SK-N-SH (cell line): ENCODE data around the gene DSG2. TPM values are rescaled to one million over a fixed set of nuclear protein-coding genes. Genes with fewer than 3 reads are reported as not detected.

ENCODE experiments used
- CTCF ChIA-PET: fragments of 300-600, 350-600 bp; formaldehyde crosslinking; extraction: SDS; loops from one replicate; lab custom pipeline; 2021; lab: Yijun Ruan, JAX
- POLR2A ChIA-PET: fragments of 350-600 bp; sonication (Branson Sonifier 250); formaldehyde crosslinking; extraction: SDS; loops from one replicate; lab custom pipeline; 2020; ENCODE audit warnings: antibody characterized with exemption, inconsistent platforms; lab: Yijun Ruan, JAX
- DNase-seq: peaks from one replicate; pipeline ENCODE4 v3.0.0; 2012
- H2AFZ ChIP-seq: fragments of 200-600 bp; sonication (generic); 2 replicates; pipeline ENCODE4 v1.8.1; 2016; ENCODE audit warnings: antibody characterized with exemption, mild to moderate bottlenecking, low read depth
- H3F3A ChIP-seq: fragments of 200-600 bp; sonication (generic); replicated peaks from 2 replicates; pipeline ENCODE3; 2016; ENCODE audit warnings: antibody characterized with exemption, mild to moderate bottlenecking; ENCODE audit not compliant: insufficient read depth
- H3K27ac ChIP-seq, 2 experiments: fragments of 200-500 bp in 1 of 2; fragments of 200-600 bp in 1 of 2; sonication (Bioruptor generic) in 1 of 2; sonication (generic), shearing (Covaris generic) in 1 of 2; 2 replicates each; pipeline versions ENCODE4 v1.5.1 to v1.6.1; 2014 to 2016; ENCODE audit warnings: low read depth in 2 of 2, inconsistent platforms in 1 of 2, low read length in 1 of 2, mild to moderate bottlenecking in 1 of 2, mixed read lengths in 1 of 2
- H3K27me3 ChIP-seq: fragments of 200-600 bp; sonication (generic), shearing (Covaris generic); 2 replicates; pipeline ENCODE4 v1.6.1; 2016; ENCODE audit warnings: mixed run types; ENCODE audit not compliant: insufficient read depth
- H3K36me3 ChIP-seq, 2 experiments: fragments of 200-500 bp in 1 of 2; fragments of 200-600 bp in 1 of 2; sonication (Bioruptor generic) in 1 of 2; sonication (generic) in 1 of 2; replicated peaks in 1 of 2; 2 replicates each; pipeline versions ENCODE3 to v1.5.1; 2014 to 2016; ENCODE audit warnings: low read length in 1 of 2, mild to moderate bottlenecking in 1 of 2; ENCODE audit not compliant: insufficient read depth in 2 of 2, control insufficient read depth in 1 of 2
- H3K4me1 ChIP-seq, 2 experiments: fragments of 200-500 bp in 1 of 2; fragments of 200-600 bp in 1 of 2; sonication (Bioruptor generic) in 1 of 2; sonication (generic), shearing (Covaris generic) in 1 of 2; 2 replicates each; pipeline versions ENCODE4 v1.5.1 to v1.6.1; 2014 to 2016; ENCODE audit warnings: low read depth in 1 of 2, low read length in 1 of 2, mixed run types in 1 of 2; ENCODE audit not compliant: insufficient read depth in 2 of 2, control insufficient read depth in 1 of 2
- H3K4me2 ChIP-seq: fragments of 200-600 bp; sonication (generic), shearing (Covaris generic); 2 replicates; pipeline ENCODE4 v1.6.1; 2017; ENCODE audit warnings: mixed run types
- H3K4me3 ChIP-seq, 2 experiments: fragments of 200-500 bp in 1 of 2; fragments of 200-600 bp in 1 of 2; sonication (Bioruptor generic) in 1 of 2; sonication (generic), shearing (Covaris generic) in 1 of 2; 2 replicates each; pipeline versions ENCODE4 v1.5.1 to v1.8.1; 2014 to 2016; ENCODE audit warnings: low read depth in 2 of 2, inconsistent platforms in 1 of 2, low read length in 1 of 2, mild to moderate bottlenecking in 1 of 2, mixed read lengths in 1 of 2, moderate library complexity in 1 of 2
- H3K79me2 ChIP-seq: fragments of 200-600 bp; sonication (generic); 2 replicates; pipeline ENCODE4 v1.8.1; 2017; ENCODE audit warnings: mild to moderate bottlenecking; ENCODE audit not compliant: insufficient read depth
- H3K9ac ChIP-seq: fragments of 200-600 bp; sonication (generic); 2 replicates; pipeline ENCODE4 v1.6.1; 2017; ENCODE audit warnings: mixed run types
- H3K9me2 ChIP-seq: fragments of 200-600 bp; sonication (generic); 2 replicates; pipeline ENCODE4 v1.6.1; 2017; ENCODE audit warnings: mixed run types
- H3K9me3 ChIP-seq: fragments of 200-600 bp; sonication (generic); 2 replicates; pipeline ENCODE4 v1.6.1; 2017; ENCODE audit warnings: mixed run types, mild to moderate bottlenecking, moderate library complexity
- H4K20me1 ChIP-seq: fragments of 200-600 bp; sonication (generic); 2 replicates; pipeline ENCODE4 v1.6.1; 2017; ENCODE audit warnings: mild to moderate bottlenecking, mixed run types; ENCODE audit not compliant: insufficient read depth
- EZH2phosphoT487 ChIP-seq: fragments of 200-600 bp; sonication (generic); IDR thresholded peaks from 2 replicates; pipeline ENCODE4 v1.6.1; 2017; ENCODE audit warnings: low read depth, mixed run types, mild to moderate bottlenecking, antibody characterized with exemption, moderate library complexity, borderline replicate concordance
- FOXM1 ChIP-seq: IDR thresholded peaks from 2 replicates; pipeline ENCODE4 v1.4.0; 2012; ENCODE audit warnings: low read depth, mild to moderate bottlenecking
- GABPA ChIP-seq: IDR thresholded peaks from 2 replicates; pipeline ENCODE4 v1.4.0; 2012; ENCODE audit warnings: low read depth, mild to moderate bottlenecking
- JUND ChIP-seq: IDR thresholded peaks from 2 replicates; pipeline ENCODE4 v1.4.0; 2012
- MEF2A ChIP-seq: IDR thresholded peaks from 2 replicates; pipeline ENCODE4 v1.4.0; 2012; ENCODE audit warnings: low read depth, borderline replicate concordance
- NFIC ChIP-seq: IDR thresholded peaks from 2 replicates; pipeline ENCODE4 v1.4.0; 2012; ENCODE audit warnings: borderline replicate concordance
- RXRA ChIP-seq: IDR thresholded peaks from 2 replicates; pipeline ENCODE4 v1.4.0; 2012; ENCODE audit warnings: low read depth, mild to moderate bottlenecking, borderline replicate concordance
- SIN3A ChIP-seq: IDR thresholded peaks from 2 replicates; pipeline ENCODE4 v1.6.1; 2012; ENCODE audit warnings: low read depth, mild to moderate bottlenecking, low read length, moderate library complexity, borderline replicate concordance
- SMC3 ChIP-seq: IDR thresholded peaks from 2 replicates; pipeline ENCODE4 v1.6.1; 2012; ENCODE audit warnings: low read depth, low read length, improper control_type of control experiment
- TAF1 ChIP-seq: IDR thresholded peaks from 2 replicates; pipeline ENCODE4 v1.6.1; 2012; ENCODE audit warnings: low read depth, mild to moderate bottlenecking, low read length, moderate library complexity, borderline replicate concordance
- TCF12 ChIP-seq: IDR thresholded peaks from 2 replicates; pipeline ENCODE4 v1.4.0; 2012
- TEAD4 ChIP-seq: IDR thresholded peaks from 2 replicates; pipeline ENCODE4 v1.4.0; 2012; ENCODE audit warnings: mild to moderate bottlenecking, borderline replicate concordance; ENCODE audit not compliant: insufficient read depth
- WGBS: methylation state at CpG from one replicate; pipeline ENCODE4 v1.1.6; 2017; ENCODE audit warnings: low lambda C conversion rate; 5-methylcytosine and 5-hydroxymethylcytosine counted together
- polyA plus RNA-seq, 3 experiments: library from polyadenylated mRNA; depleted of rRNA; stranded (reverse); fragments of >200 nt; gene quantifications; 2 replicates each; pipeline ENCODE4 v1.2.3, GENCODE V29; 2012
- TF ChIP-seq, protein P1 (sequence below): IDR thresholded peaks from 2 replicates; pipeline ENCODE4 v1.4.0; 2012; ENCODE audit warnings: low read depth, borderline replicate concordance
- TF ChIP-seq, protein P2 (sequence below): IDR thresholded peaks from 2 replicates; pipeline ENCODE4; 2012
- TF ChIP-seq, protein P3 (sequence below): IDR thresholded peaks from 2 replicates; pipeline ENCODE4 v1.6.1; 2012; ENCODE audit warnings: mild to moderate bottlenecking, low read depth, low read length, moderate library complexity

The DSG2 gene
- polyA plus RNA-seq (2012; rRNA removed) = not detected in 2 replicates
- under 0.01 TPM in 2 replicates for polyA plus RNA-seq (2012; cell fraction: cytosol; rRNA removed)
- not detected in 2 replicates for polyA plus RNA-seq (2012; cell fraction: nucleus; rRNA removed)

DNA sequence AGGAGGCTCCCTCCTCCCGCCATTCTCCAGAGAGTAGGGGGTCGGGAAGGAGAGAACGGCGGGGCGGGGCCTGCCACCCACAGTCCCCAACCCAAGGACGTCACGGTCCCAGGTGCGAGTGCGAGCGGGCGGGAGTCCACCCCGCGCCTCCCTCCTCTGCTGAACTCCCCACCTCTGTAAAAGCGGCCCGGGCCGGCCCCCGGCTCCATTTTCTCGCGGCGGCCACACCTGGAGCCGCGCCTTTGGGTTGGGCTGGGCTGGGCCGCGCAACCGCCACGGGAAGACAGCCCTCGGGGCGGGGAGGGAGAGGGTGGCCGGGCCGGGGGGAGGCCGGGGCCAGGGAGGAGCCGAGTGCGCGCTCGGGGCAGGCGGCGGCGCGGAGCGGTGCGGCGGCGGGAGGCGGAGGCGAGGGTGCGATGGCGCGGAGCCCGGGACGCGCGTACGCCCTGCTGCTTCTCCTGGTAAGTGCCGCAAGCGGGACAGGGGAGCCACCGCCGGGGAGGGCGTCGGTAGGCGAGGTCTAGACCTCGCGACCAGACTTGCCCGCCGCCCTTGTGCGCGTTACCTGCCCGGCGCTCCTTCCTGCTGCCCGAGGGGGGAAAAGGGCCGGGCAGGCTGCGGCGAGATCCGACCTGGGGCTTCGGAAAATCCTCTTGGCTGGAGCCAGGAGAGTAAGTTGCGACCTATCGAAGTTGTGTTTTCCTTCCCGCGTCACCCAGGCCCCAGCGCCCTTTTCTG lies at the start of gene DSG2:
Gene DSG2 (plus strand): TSS at position 342 of the 738 bp plus-strand sequence. CDS start 75 bp downstream, at position 417.
- peaks cover 68% of the 10 kb centered on the region for H3K27me3 ChIP-seq
- H3F3A ChIP-seq = no peaks in the 10 kb centered on the region
- H3K9ac ChIP-seq = no peak within 1 kb of the TSS
- no peak within 1 kb of the TSS for H3K27ac ChIP-seq
- H3K4me3 ChIP-seq = peak within 1 kb of the TSS; percentile 38 to 47
- H3K36me3 ChIP-seq = no peaks in the 10 kb centered on the region
- no peaks in the 10 kb centered on the region for H3K9me3 ChIP-seq
- 0 out of 2 replicates have a peak within 1 kb of the TSS, but pooled peaks have one; percentile 63 for H2AFZ ChIP-seq
- H4K20me1 ChIP-seq = no peaks in the 10 kb centered on the region
- POLR2A ChIA-PET = no interaction called here
- DNase-seq = peak; percentile 72
- peak within 1 kb of the TSS; percentile 75 for H3K4me2 ChIP-seq
- no peaks in the 10 kb centered on the region for H3K9me2 ChIP-seq
- 7% methylated on average over 5 of the region's 79 CpGs for WGBS
- TF ChIP-seq EZH2phosphoT487 (peak; percentile 91; the same call in 1 of the 2 replicates), FOXM1 (no peak)
- CTCF ChIA-PET = no interaction called here
- no peaks in the 10 kb centered on the region for H3K79me2 ChIP-seq
- H3K4me1 ChIP-seq = peaks cover 0 to 4% of the 10 kb centered on the region in 2 experiments; a peak in 1 of 4 replicates

DNA sequence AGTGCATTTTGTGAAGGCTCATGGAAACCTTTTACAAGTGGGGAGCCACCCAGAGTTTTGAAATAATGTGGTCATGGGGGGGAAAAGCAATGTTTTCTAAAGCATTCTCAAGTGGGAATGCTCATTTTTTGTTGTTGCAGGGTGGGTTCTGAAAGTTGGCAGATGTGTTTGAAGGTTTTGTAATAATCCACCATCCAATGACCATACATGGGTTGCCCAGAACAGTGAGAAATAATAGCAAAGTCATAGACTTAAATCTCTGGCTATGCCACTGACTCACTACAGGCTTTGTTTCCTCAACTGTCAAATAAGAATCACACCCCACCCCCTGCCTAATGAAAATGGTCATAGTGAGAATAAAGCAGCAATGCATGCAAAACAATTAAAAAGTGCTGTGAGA lies 47.6 kb upstream of the DSG2 start:
- ChIA-PET POLR2A (no interaction called here), CTCF (no interaction called here)
- H4K20me1 ChIP-seq = no peaks in the 10 kb centered on the region
- H3K36me3 ChIP-seq = no peaks in the 10 kb centered on the region
- H3K4me2 ChIP-seq = no peak overlapping the region
- peaks cover 6% of the 10 kb centered on the region for H3F3A ChIP-seq
- H3K4me3 ChIP-seq = no peak overlapping the region
- DNase-seq = no peak
- H2AFZ ChIP-seq = no peak overlapping the region
- H3K9ac ChIP-seq = no peak overlapping the region
- H3K27ac ChIP-seq = no peak overlapping the region
- H3K27me3 ChIP-seq = peaks cover 21% of the 10 kb centered on the region
- no peaks in the 10 kb centered on the region for H3K9me2 ChIP-seq
- TF ChIP-seq SIN3A (no peak), TAF1 (no peak), RXRA (no peak), NFIC (no peak), TCF12 (no peak), GABPA (no peak), SMC3 (no peak), MEF2A (no peak), JUND (no peak), TEAD4 (no peak)
- TF ChIP-seq, protein P1, sequence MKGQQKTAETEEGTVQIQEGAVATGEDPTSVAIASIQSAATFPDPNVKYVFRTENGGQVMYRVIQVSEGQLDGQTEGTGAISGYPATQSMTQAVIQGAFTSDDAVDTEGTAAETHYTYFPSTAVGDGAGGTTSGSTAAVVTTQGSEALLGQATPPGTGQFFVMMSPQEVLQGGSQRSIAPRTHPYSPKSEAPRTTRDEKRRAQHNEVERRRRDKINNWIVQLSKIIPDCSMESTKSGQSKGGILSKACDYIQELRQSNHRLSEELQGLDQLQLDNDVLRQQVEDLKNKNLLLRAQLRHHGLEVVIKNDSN = no peak
- TF ChIP-seq, protein P2, sequence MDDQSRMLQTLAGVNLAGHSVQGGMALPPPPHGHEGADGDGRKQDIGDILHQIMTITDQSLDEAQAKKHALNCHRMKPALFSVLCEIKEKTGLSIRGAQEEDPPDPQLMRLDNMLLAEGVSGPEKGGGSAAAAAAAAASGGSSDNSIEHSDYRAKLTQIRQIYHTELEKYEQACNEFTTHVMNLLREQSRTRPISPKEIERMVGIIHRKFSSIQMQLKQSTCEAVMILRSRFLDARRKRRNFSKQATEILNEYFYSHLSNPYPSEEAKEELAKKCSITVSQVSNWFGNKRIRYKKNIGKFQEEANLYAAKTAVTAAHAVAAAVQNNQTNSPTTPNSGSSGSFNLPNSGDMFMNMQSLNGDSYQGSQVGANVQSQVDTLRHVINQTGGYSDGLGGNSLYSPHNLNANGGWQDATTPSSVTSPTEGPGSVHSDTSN = no peak
- TF ChIP-seq, protein P3, sequence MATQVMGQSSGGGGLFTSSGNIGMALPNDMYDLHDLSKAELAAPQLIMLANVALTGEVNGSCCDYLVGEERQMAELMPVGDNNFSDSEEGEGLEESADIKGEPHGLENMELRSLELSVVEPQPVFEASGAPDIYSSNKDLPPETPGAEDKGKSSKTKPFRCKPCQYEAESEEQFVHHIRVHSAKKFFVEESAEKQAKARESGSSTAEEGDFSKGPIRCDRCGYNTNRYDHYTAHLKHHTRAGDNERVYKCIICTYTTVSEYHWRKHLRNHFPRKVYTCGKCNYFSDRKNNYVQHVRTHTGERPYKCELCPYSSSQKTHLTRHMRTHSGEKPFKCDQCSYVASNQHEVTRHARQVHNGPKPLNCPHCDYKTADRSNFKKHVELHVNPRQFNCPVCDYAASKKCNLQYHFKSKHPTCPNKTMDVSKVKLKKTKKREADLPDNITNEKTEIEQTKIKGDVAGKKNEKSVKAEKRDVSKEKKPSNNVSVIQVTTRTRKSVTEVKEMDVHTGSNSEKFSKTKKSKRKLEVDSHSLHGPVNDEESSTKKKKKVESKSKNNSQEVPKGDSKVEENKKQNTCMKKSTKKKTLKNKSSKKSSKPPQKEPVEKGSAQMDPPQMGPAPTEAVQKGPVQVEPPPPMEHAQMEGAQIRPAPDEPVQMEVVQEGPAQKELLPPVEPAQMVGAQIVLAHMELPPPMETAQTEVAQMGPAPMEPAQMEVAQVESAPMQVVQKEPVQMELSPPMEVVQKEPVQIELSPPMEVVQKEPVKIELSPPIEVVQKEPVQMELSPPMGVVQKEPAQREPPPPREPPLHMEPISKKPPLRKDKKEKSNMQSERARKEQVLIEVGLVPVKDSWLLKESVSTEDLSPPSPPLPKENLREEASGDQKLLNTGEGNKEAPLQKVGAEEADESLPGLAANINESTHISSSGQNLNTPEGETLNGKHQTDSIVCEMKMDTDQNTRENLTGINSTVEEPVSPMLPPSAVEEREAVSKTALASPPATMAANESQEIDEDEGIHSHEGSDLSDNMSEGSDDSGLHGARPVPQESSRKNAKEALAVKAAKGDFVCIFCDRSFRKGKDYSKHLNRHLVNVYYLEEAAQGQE = no peak
- no peaks in the 10 kb centered on the region for H3K4me1 ChIP-seq
- no peaks in the 10 kb centered on the region for H3K9me3 ChIP-seq
- no peaks in the 10 kb centered on the region for H3K79me2 ChIP-seq
